GM23338 (cell line): ENCODE results near the gene NOX5. TPM values are rescaled to one million over a fixed set of nuclear protein-coding genes. Genes with fewer than 3 reads are reported as not detected.

Experiments used
- ATAC-seq: fragments of 200-7000 bp; cut with Tn5 transposase; 3 replicates; pipeline ENCODE4 v1.9.1; 2020
- DNase-seq: peaks from one replicate; pipeline ENCODE4 v3.0.0-alpha.2; 2015; ENCODE audit warnings: low spot score
- H2AFZ ChIP-seq: fragments of 200-600 bp; sonication (generic); 2 replicates; pipeline ENCODE4 v1.8.0; 2016; ENCODE audit warnings: antibody characterized with exemption, mild to moderate bottlenecking, moderate library complexity
- H3F3A ChIP-seq: fragments of 200-600 bp; sonication (generic); replicated peaks from 2 replicates; pipeline ENCODE4 v1.8.0; 2017; ENCODE audit warnings: antibody characterized with exemption, mixed run types, low read depth
- H3K27ac ChIP-seq: fragments of 200-600 bp; sonication (generic); 2 replicates; pipeline ENCODE4 v1.6.1; 2016; ENCODE audit warnings: low read depth
- H3K27me3 ChIP-seq: fragments of 200-600 bp; sonication (generic); 2 replicates; pipeline ENCODE4 v1.8.0; 2016; ENCODE audit warnings: mild to moderate bottlenecking, mixed run types, moderate library complexity; ENCODE audit not compliant: insufficient read depth
- H3K36me3 ChIP-seq: fragments of 200-600 bp; sonication (generic); 2 replicates; pipeline ENCODE4 v1.8.0; 2016; ENCODE audit warnings: mild to moderate bottlenecking; ENCODE audit not compliant: insufficient read depth
- H3K4me1 ChIP-seq: fragments of 200-600 bp; sonication (generic); 2 replicates; pipeline ENCODE4 v1.8.0; 2016; ENCODE audit warnings: mild to moderate bottlenecking, moderate library complexity; ENCODE audit not compliant: insufficient read depth
- H3K4me2 ChIP-seq: fragments of 200-600 bp; sonication (generic); 2 replicates; pipeline ENCODE4 v1.7.1; 2017; ENCODE audit warnings: mixed run types
- H3K4me3 ChIP-seq: fragments of 200-600 bp; sonication (generic); 2 replicates; pipeline ENCODE4 v1.6.1; 2016; ENCODE audit warnings: mixed run types
- H3K79me2 ChIP-seq: fragments of 200-600 bp; sonication (generic); replicated peaks from 2 replicates; pipeline ENCODE4 v1.8.0; 2017; ENCODE audit warnings: mild to moderate bottlenecking; ENCODE audit not compliant: insufficient read depth
- H3K9me2 ChIP-seq: fragments of 200-600 bp; sonication (generic); 2 replicates; pipeline ENCODE4 v1.8.0; 2017; ENCODE audit not compliant: insufficient read depth
- H4K20me1 ChIP-seq: fragments of 200-600 bp; sonication (generic); replicated peaks from 2 replicates; pipeline ENCODE4 v1.8.0; 2017; ENCODE audit warnings: mild to moderate bottlenecking; ENCODE audit not compliant: insufficient read depth
- H3K27ac Mint-ChIP-seq: 2 replicates; pipeline ENCODE4 v1.8.0; 2020; ENCODE audit warnings: inconsistent platforms, mild to moderate bottlenecking, moderate library complexity, mixed read lengths
- H3K27me3 Mint-ChIP-seq: 3 replicates; pipeline ENCODE4 v1.8.0; 2022; ENCODE audit warnings: low read depth, mild to moderate bottlenecking, moderate library complexity, mixed read lengths, inconsistent platforms; ENCODE audit not compliant: insufficient read depth, poor library complexity
- H3K36me3 Mint-ChIP-seq: 3 replicates; pipeline ENCODE4 v1.8.0; 2021; ENCODE audit warnings: low read depth, mild to moderate bottlenecking, inconsistent platforms, moderate library complexity, mixed read lengths
- H3K4me1 Mint-ChIP-seq: 3 replicates; pipeline ENCODE4 v1.8.0; 2020; ENCODE audit warnings: mild to moderate bottlenecking, inconsistent platforms, mixed read lengths
- H3K4me3 Mint-ChIP-seq: 3 replicates; pipeline ENCODE4 v1.8.0; 2021; ENCODE audit warnings: moderate library complexity, mild to moderate bottlenecking, inconsistent platforms, mixed read lengths
- H3K9me3 Mint-ChIP-seq: 3 replicates; pipeline ENCODE4 v1.8.0; 2020; ENCODE audit warnings: moderate library complexity, mild to moderate bottlenecking, inconsistent platforms, mixed read lengths
- CREB1 ChIP-seq: fragments of 250-450 bp; sonication (Bioruptor Pico); IDR thresholded peaks from 2 replicates; pipeline ENCODE4 v1.5.0; 2020; ENCODE audit warnings: low read depth, mild to moderate bottlenecking, moderate library complexity
- EZH2phosphoT487 ChIP-seq: fragments of 200-600 bp; sonication (generic); IDR thresholded peaks from one replicate; pipeline ENCODE4 v1.8.1; 2018; ENCODE audit warnings: antibody characterized with exemption; ENCODE audit not compliant: unreplicated experiment
- JUNB ChIP-seq: IDR thresholded peaks from one replicate; pipeline ENCODE4 v1.6.1; 2016; ENCODE audit warnings: antibody characterized with exemption; ENCODE audit not compliant: unreplicated experiment
- NANOG ChIP-seq: IDR thresholded peaks from 2 replicates; pipeline ENCODE4 v1.6.1; 2016; ENCODE audit warnings: antibody characterized with exemption, borderline replicate concordance
- polyA plus RNA-seq: library from polyadenylated mRNA; unstranded; fragments of >200 nt; fragmentation: Nextera tagmentation; extraction: Ambion mirVana; gene quantifications from 2 replicates; pipeline ENCODE4 v1.2.1, GENCODE V29; 2016
- total RNA-seq: library from RNA; depleted of rRNA; stranded (reverse); fragments of >200 nt; shearing (Covaris generic); gene quantifications from 2 replicates; pipeline ENCODE4 v1.2.3, GENCODE V29; 2014
- TF ChIP-seq, protein P1 (sequence below): IDR thresholded peaks from one replicate; pipeline ENCODE4 v1.6.1; 2018; ENCODE audit warnings: antibody characterized with exemption; ENCODE audit not compliant: unreplicated experiment
- TF ChIP-seq, protein P2 (sequence below): fragments of 250-450 bp; sonication (Bioruptor Pico); IDR thresholded peaks from 2 replicates; pipeline ENCODE4 v1.5.0; 2020; ENCODE audit warnings: mild to moderate bottlenecking, moderate library complexity
- TF ChIP-seq, protein P3 (sequence below), 2 experiments: fragments of 200-600 bp in 1 of 2; sonication (generic) in 1 of 2; conservative IDR thresholded peaks; 2 replicates each; pipeline versions ENCODE4 v1.5.1 to v1.6.1; 2016 to 2017; ENCODE audit warnings: antibody characterized with exemption in 2 of 2, low read depth in 2 of 2, mild to moderate bottlenecking in 2 of 2, moderate library complexity in 1 of 2
- TF ChIP-seq, protein P4 (sequence below): IDR thresholded peaks from 2 replicates; pipeline ENCODE4 v1.6.1; 2016; ENCODE audit warnings: antibody characterized with exemption

Gene NOX5
- total and polyA plus RNA-seq, 2 experiments from 2014 or later: 0.03 TPM; not detected in 1

DNA sequence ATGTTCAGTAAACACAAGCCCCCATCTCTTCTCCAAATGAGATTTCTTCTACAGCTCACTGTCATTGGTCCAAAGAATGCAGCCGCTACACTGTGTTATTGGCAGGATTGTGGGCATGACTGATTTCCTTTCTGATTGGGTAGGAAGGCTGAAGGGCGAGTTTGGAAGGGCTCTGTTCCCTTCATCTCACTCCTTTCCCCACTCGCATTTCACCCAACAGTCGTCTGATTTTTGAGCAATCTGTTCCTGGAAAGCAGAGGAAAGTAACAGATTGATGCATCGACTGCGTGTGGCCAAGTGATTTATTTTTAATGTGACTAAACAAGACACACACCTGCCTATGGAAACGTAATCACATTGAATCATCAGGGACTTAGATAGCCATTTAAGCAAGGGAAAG lies 55.5 kb downstream of the NOX5 start (continued):
- TF ChIP-seq, protein P1, sequence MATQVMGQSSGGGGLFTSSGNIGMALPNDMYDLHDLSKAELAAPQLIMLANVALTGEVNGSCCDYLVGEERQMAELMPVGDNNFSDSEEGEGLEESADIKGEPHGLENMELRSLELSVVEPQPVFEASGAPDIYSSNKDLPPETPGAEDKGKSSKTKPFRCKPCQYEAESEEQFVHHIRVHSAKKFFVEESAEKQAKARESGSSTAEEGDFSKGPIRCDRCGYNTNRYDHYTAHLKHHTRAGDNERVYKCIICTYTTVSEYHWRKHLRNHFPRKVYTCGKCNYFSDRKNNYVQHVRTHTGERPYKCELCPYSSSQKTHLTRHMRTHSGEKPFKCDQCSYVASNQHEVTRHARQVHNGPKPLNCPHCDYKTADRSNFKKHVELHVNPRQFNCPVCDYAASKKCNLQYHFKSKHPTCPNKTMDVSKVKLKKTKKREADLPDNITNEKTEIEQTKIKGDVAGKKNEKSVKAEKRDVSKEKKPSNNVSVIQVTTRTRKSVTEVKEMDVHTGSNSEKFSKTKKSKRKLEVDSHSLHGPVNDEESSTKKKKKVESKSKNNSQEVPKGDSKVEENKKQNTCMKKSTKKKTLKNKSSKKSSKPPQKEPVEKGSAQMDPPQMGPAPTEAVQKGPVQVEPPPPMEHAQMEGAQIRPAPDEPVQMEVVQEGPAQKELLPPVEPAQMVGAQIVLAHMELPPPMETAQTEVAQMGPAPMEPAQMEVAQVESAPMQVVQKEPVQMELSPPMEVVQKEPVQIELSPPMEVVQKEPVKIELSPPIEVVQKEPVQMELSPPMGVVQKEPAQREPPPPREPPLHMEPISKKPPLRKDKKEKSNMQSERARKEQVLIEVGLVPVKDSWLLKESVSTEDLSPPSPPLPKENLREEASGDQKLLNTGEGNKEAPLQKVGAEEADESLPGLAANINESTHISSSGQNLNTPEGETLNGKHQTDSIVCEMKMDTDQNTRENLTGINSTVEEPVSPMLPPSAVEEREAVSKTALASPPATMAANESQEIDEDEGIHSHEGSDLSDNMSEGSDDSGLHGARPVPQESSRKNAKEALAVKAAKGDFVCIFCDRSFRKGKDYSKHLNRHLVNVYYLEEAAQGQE: no peak
- TF ChIP-seq, protein P2, sequence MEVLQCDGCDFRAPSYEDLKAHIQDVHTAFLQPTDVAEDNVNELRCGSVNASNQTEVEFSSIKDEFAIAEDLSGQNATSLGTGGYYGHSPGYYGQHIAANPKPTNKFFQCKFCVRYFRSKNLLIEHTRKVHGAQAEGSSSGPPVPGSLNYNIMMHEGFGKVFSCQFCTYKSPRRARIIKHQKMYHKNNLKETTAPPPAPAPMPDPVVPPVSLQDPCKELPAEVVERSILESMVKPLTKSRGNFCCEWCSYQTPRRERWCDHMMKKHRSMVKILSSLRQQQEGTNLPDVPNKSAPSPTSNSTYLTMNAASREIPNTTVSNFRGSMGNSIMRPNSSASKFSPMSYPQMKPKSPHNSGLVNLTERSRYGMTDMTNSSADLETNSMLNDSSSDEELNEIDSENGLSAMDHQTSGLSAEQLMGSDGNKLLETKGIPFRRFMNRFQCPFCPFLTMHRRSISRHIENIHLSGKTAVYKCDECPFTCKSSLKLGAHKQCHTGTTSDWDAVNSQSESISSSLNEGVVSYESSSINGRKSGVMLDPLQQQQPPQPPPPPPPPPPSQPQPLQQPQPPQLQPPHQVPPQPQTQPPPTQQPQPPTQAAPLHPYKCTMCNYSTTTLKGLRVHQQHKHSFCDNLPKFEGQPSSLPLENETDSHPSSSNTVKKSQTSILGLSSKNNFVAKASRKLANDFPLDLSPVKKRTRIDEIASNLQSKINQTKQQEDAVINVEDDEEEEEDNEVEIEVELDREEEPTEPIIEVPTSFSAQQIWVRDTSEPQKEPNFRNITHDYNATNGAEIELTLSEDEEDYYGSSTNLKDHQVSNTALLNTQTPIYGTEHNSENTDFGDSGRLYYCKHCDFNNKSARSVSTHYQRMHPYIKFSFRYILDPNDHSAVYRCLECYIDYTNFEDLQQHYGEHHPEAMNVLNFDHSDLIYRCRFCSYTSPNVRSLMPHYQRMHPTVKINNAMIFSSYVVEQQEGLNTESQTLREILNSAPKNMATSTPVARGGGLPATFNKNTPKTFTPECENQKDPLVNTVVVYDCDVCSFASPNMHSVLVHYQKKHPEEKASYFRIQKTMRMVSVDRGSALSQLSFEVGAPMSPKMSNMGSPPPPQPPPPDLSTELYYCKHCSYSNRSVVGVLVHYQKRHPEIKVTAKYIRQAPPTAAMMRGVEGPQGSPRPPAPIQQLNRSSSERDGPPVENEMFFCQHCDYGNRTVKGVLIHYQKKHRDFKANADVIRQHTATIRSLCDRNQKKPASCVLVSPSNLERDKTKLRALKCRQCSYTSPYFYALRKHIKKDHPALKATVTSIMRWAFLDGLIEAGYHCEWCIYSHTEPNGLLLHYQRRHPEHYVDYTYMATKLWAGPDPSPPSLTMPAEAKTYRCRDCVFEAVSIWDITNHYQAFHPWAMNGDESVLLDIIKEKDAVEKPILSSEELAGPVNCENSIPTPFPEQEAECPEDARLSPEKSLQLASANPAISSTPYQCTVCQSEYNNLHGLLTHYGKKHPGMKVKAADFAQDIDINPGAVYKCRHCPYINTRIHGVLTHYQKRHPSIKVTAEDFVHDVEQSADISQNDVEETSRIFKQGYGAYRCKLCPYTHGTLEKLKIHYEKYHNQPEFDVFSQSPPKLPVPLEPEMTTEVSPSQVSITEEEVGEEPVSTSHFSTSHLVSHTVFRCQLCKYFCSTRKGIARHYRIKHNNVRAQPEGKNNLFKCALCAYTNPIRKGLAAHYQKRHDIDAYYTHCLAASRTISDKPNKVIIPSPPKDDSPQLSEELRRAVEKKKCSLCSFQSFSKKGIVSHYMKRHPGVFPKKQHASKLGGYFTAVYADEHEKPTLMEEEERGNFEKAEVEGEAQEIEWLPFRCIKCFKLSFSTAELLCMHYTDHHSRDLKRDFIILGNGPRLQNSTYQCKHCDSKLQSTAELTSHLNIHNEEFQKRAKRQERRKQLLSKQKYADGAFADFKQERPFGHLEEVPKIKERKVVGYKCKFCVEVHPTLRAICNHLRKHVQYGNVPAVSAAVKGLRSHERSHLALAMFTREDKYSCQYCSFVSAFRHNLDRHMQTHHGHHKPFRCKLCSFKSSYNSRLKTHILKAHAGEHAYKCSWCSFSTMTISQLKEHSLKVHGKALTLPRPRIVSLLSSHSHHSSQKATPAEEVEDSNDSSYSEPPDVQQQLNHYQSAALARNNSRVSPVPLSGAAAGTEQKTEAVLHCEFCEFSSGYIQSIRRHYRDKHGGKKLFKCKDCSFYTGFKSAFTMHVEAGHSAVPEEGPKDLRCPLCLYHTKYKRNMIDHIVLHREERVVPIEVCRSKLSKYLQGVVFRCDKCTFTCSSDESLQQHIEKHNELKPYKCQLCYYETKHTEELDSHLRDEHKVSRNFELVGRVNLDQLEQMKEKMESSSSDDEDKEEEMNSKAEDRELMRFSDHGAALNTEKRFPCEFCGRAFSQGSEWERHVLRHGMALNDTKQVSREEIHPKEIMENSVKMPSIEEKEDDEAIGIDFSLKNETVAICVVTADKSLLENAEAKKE (CRISPR knock-in tag): no peak
- TF ChIP-seq NANOG: no peak

DNA sequence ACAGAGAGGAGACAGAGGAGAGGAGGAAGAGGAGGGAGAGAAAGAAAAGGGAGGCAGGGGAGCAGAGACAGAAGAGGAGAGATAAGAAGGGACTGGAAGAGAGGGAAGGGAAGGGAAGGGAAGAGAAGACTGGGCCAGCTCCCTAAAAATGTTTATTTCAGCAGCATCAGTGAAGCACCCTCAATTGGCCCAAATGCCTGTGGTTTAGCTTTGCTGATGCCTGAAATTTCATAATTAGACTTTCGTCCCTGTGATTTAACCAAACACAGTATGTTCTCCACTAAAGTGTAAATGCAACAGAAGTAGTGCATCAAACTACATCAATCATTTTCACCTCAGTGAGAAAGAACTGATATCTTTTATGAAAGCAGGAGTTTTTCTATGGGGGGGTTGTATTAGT lies 55.9 kb downstream of the NOX5 start:
- Mint-ChIP-seq H3K4me1 (peaks cover 18% of the 10 kb centered on the region), H3K4me3 (no peak overlapping the region), H3K27ac (no peak overlapping the region), H3K9me3 (peaks cover 32% of the 10 kb centered on the region), H3K36me3 (peaks cover 18% of the 10 kb centered on the region), H3K27me3 (peaks cover 11% of the 10 kb centered on the region)
- Histone ChIP-seq H3F3A (0 out of 2 replicates have a peak, but pooled peaks cover 4% of the 10 kb centered on the region), H3K27me3 (peaks cover 10% of the 10 kb centered on the region; the same call in 1 of the 2 replicates), H3K79me2 (no peaks in the 10 kb centered on the region), H3K4me2 (no peak overlapping the region), H2AFZ (no peak overlapping the region), H4K20me1 (no peaks in the 10 kb centered on the region), H3K36me3 (no peaks in the 10 kb centered on the region), H3K27ac (no peak overlapping the region), H3K9me2 (0 out of 2 replicates have a peak, but pooled peaks cover 6% of the 10 kb centered on the region), H3K4me3 (no peak overlapping the region), H3K4me1 (peaks cover 13% of the 10 kb centered on the region; the same call in 1 of the 2 replicates)
- no peak for ATAC-seq
- TF ChIP-seq JUNB (no peak), NANOG (no peak), CREB1 (no peak), EZH2phosphoT487 (no peak)
- TF ChIP-seq, protein P3, sequence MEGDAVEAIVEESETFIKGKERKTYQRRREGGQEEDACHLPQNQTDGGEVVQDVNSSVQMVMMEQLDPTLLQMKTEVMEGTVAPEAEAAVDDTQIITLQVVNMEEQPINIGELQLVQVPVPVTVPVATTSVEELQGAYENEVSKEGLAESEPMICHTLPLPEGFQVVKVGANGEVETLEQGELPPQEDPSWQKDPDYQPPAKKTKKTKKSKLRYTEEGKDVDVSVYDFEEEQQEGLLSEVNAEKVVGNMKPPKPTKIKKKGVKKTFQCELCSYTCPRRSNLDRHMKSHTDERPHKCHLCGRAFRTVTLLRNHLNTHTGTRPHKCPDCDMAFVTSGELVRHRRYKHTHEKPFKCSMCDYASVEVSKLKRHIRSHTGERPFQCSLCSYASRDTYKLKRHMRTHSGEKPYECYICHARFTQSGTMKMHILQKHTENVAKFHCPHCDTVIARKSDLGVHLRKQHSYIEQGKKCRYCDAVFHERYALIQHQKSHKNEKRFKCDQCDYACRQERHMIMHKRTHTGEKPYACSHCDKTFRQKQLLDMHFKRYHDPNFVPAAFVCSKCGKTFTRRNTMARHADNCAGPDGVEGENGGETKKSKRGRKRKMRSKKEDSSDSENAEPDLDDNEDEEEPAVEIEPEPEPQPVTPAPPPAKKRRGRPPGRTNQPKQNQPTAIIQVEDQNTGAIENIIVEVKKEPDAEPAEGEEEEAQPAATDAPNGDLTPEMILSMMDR (conservative IDR thresholded peaks at IDR 0.05; ENCODE audit: low read depth in 2 of 2): no peak
- TF ChIP-seq, protein P4, sequence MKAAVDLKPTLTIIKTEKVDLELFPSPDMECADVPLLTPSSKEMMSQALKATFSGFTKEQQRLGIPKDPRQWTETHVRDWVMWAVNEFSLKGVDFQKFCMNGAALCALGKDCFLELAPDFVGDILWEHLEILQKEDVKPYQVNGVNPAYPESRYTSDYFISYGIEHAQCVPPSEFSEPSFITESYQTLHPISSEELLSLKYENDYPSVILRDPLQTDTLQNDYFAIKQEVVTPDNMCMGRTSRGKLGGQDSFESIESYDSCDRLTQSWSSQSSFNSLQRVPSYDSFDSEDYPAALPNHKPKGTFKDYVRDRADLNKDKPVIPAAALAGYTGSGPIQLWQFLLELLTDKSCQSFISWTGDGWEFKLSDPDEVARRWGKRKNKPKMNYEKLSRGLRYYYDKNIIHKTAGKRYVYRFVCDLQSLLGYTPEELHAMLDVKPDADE: no peak
- TF ChIP-seq, protein P1: no peak
- DNase-seq: no peak
